ENCODE results near the gene COBL. TPM values are rescaled to one million over a fixed set of nuclear protein-coding genes. Genes with fewer than 3 reads are reported as not detected.

Gene COBL
- total RNA-seq, 1 experiment from 2014 or later, result not detected

DNA sequence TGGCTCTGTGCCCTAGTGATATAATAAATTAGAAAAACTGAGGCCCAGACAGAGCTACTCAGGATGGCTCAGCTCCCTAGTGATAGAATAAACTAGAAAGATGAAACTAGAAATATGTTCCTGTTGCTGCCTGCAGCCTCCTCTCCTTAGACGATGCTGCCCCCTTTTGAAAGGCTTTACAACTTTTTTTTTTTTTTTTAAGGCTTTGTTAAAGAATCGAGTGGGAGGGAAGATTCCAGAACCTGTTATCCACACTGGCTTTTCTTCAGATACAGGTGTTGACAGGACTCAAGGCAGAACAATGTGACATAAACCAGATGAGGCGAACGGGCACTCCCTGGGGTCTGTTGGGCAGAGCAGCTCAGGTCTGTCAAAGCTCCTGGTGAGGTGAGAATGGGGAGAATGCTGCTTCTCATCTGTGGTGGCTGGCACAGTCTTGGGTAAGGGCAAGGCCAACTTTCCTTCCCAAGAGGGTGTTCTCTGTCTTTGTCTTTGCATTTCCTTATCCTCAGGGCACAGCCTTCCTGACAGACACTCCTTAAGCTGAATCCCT lies 175.1 kb downstream of the COBL start:
- no peaks in the 10 kb centered on the region for H3K9me2 ChIP-seq (replicated peaks; ENCODE audit: insufficient read depth, low read length)
- H3K9me3 ChIP-seq (ENCODE audit: low read length), result no peaks in the 10 kb centered on the region
- H4K20me1 ChIP-seq (ENCODE audit: insufficient read depth, low read depth, low read length), result no peaks in the 10 kb centered on the region
- no peak overlapping the region for H3K9ac ChIP-seq (ENCODE audit: low read length)
- no peak overlapping the region for H3K4me3 ChIP-seq (ENCODE audit: low read length)
- H3K4me2 ChIP-seq (ENCODE audit: low read depth, low read length, poor library complexity, severe bottlenecking), result no peak overlapping the region
- no peaks in the 10 kb centered on the region for H3K27me3 ChIP-seq (ENCODE audit: low read length)
- no peaks in the 10 kb centered on the region for H3K36me3 ChIP-seq (ENCODE audit: insufficient read depth, low read length)
- H3K4me1 ChIP-seq (ENCODE audit: low read length), result peaks cover 6% of the 10 kb centered on the region
- peak; percentile 60 for DNase-seq
- H3K27ac ChIP-seq (ENCODE audit: low read length), result no peak overlapping the region
- no peaks in the 10 kb centered on the region for H3K79me2 ChIP-seq (ENCODE audit: low read length)
- no peak overlapping the region for H2AFZ ChIP-seq (ENCODE audit: low read length)

- no peak overlapping the region for H3K4me2 ChIP-seq (ENCODE audit: low read depth, low read length, poor library complexity, severe bottlenecking)
- H3K4me3 ChIP-seq (ENCODE audit: low read length), result no peak overlapping the region
- H3K9me3 ChIP-seq (ENCODE audit: low read length), result no peaks in the 10 kb centered on the region
- no peaks in the 10 kb centered on the region for H3K79me2 ChIP-seq (ENCODE audit: low read length)
- H3K9ac ChIP-seq (ENCODE audit: low read length), result no peak overlapping the region
- H3K9me2 ChIP-seq (replicated peaks; ENCODE audit: insufficient read depth, low read length), result no peaks in the 10 kb centered on the region
- H3K27me3 ChIP-seq (ENCODE audit: low read length), result no peaks in the 10 kb centered on the region
- H3K4me1 ChIP-seq (ENCODE audit: low read length), result peaks cover 6% of the 10 kb centered on the region
- no peak for DNase-seq
- no peak overlapping the region for H2AFZ ChIP-seq (ENCODE audit: low read length)
- H4K20me1 ChIP-seq (ENCODE audit: insufficient read depth, low read depth, low read length), result no peaks in the 10 kb centered on the region
- no peaks in the 10 kb centered on the region for H3K36me3 ChIP-seq (ENCODE audit: insufficient read depth, low read length)
- H3K27ac ChIP-seq (ENCODE audit: low read length), result no peak overlapping the region
These were observed 176.1 kb downstream of the COBL start for GRCh38 chr7:51140199-51141164.

- no peaks in the 10 kb centered on the region for H3K79me2 ChIP-seq (ENCODE audit: low read length)
- no peaks in the 10 kb centered on the region for H3K9me3 ChIP-seq (ENCODE audit: low read length)
- no peak overlapping the region for H3K9ac ChIP-seq (ENCODE audit: low read length)
- H3K4me3 ChIP-seq (ENCODE audit: low read length), result no peak overlapping the region
- no peaks in the 10 kb centered on the region for H3K9me2 ChIP-seq (replicated peaks; ENCODE audit: insufficient read depth, low read length)
- no peaks in the 10 kb centered on the region for H4K20me1 ChIP-seq (ENCODE audit: insufficient read depth, low read depth, low read length)
- peaks cover 6% of the 10 kb centered on the region for H3K4me1 ChIP-seq (ENCODE audit: low read length)
- no peak overlapping the region for H2AFZ ChIP-seq (ENCODE audit: low read length)
- H3K4me2 ChIP-seq (ENCODE audit: low read depth, low read length, poor library complexity, severe bottlenecking), result no peak overlapping the region
- no peaks in the 10 kb centered on the region for H3K36me3 ChIP-seq (ENCODE audit: insufficient read depth, low read length)
- H3K27ac ChIP-seq (ENCODE audit: low read length), result no peak overlapping the region
- no peaks in the 10 kb centered on the region for H3K27me3 ChIP-seq (ENCODE audit: low read length)
- no peak for DNase-seq
These were observed 176.8 kb downstream of the COBL start for GRCh38 chr7:51139796-51140195.

DNA sequence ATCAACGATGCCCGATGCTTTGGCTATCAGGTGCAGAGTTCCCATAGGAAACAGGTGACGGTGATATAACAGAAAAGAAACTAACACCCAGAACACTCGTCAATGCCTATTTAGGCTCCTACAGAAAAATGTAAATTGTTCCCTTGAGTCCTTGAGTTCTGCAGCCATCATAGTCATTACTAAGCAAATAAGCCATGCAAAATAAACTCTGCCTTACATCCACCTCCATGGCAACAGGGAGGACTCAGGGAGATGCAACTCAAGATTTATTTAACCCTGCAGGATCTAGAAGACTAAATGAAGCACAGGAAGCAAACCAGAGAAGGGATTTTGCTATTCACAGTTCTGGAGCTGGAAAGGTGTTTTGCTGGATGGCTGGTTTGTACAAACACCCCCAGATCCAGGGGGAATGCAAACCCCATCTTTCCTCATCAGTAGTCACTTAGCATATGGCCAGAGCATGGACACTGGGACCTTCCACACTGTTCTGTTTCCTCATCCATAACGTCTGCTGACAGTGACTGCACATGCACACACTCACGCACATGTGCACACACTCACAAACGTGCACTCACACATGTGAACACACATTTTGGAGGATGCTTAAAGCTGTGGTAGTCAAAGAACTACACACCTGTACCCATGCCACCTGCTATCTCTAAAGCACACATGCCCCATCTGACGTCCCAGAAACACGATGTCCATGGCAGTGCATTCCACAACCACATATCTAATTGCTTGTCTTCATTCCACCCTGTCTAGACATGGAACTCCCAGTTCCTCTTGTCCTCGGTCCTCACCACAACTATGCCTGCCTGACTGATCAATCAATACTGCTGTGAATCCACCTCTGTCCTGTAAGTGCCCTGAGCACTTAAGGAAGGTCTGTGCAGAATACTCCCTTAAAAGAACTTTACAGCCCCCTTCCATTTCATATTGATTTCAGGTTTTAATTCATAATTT lies 178.2 kb downstream of the COBL start:
- peak; percentile 47 for DNase-seq
- no peaks in the 10 kb centered on the region for H3K36me3 ChIP-seq (ENCODE audit: insufficient read depth, low read length)

GRCh38 chr7:51135576-51135975 lies 181.0 kb downstream of the COBL start:
- no peaks in the 10 kb centered on the region for H4K20me1 ChIP-seq (ENCODE audit: insufficient read depth, low read depth, low read length)
- H3K9me2 ChIP-seq (replicated peaks; ENCODE audit: insufficient read depth, low read length), result no peaks in the 10 kb centered on the region
- H3K27ac ChIP-seq (ENCODE audit: low read length), result no peak overlapping the region
- H3K9me3 ChIP-seq (ENCODE audit: low read length), result no peaks in the 10 kb centered on the region
- peaks cover 6% of the 10 kb centered on the region for H3K4me1 ChIP-seq (ENCODE audit: low read length)
- H3K36me3 ChIP-seq (ENCODE audit: insufficient read depth, low read length), result no peaks in the 10 kb centered on the region
- no peak overlapping the region for H2AFZ ChIP-seq (ENCODE audit: low read length)
- no peaks in the 10 kb centered on the region for H3K27me3 ChIP-seq (ENCODE audit: low read length)
- no peak overlapping the region for H3K4me2 ChIP-seq (ENCODE audit: low read depth, low read length, poor library complexity, severe bottlenecking)
- H3K4me3 ChIP-seq (ENCODE audit: low read length), result no peak overlapping the region
- H3K79me2 ChIP-seq (ENCODE audit: low read length), result no peaks in the 10 kb centered on the region
- no peak overlapping the region for H3K9ac ChIP-seq (ENCODE audit: low read length)
- no peak for DNase-seq

More for the DNA sequence above, 178.2 kb downstream of the COBL start:
- no peaks in the 10 kb centered on the region for H3K27me3 ChIP-seq (ENCODE audit: low read length)
- no peak overlapping the region for H3K4me3 ChIP-seq (ENCODE audit: low read length)
- no peak overlapping the region for H3K27ac ChIP-seq (ENCODE audit: low read length)
- H4K20me1 ChIP-seq (ENCODE audit: insufficient read depth, low read depth, low read length), result no peaks in the 10 kb centered on the region
- peaks cover 6% of the 10 kb centered on the region for H3K4me1 ChIP-seq (ENCODE audit: low read length)
- no peak overlapping the region for H2AFZ ChIP-seq (ENCODE audit: low read length)
- no peak overlapping the region for H3K9ac ChIP-seq (ENCODE audit: low read length)
- no peaks in the 10 kb centered on the region for H3K9me3 ChIP-seq (ENCODE audit: low read length)
- H3K79me2 ChIP-seq (ENCODE audit: low read length), result no peaks in the 10 kb centered on the region
- H3K9me2 ChIP-seq (replicated peaks; ENCODE audit: insufficient read depth, low read length), result no peaks in the 10 kb centered on the region
- H3K4me2 ChIP-seq (ENCODE audit: low read depth, low read length, poor library complexity, severe bottlenecking), result no peak overlapping the region

GRCh38 chr7:51134013-51134441 lies 182.6 kb downstream of the COBL start:
- H3K27me3 ChIP-seq (ENCODE audit: low read length), result no peaks in the 10 kb centered on the region
- no peaks in the 10 kb centered on the region for H3K9me3 ChIP-seq (ENCODE audit: low read length)
- no peaks in the 10 kb centered on the region for H3K79me2 ChIP-seq (ENCODE audit: low read length)
- H3K9me2 ChIP-seq (replicated peaks; ENCODE audit: insufficient read depth, low read length), result no peaks in the 10 kb centered on the region
- no peak overlapping the region for H2AFZ ChIP-seq (ENCODE audit: low read length)
- H3K36me3 ChIP-seq (ENCODE audit: insufficient read depth, low read length), result no peaks in the 10 kb centered on the region
- H3K4me3 ChIP-seq (ENCODE audit: low read length), result no peak overlapping the region
- H3K9ac ChIP-seq (ENCODE audit: low read length), result no peak overlapping the region
- no peak for DNase-seq
- H4K20me1 ChIP-seq (ENCODE audit: insufficient read depth, low read depth, low read length), result no peaks in the 10 kb centered on the region
- no peak overlapping the region for H3K4me2 ChIP-seq (ENCODE audit: low read depth, low read length, poor library complexity, severe bottlenecking)
- H3K27ac ChIP-seq (ENCODE audit: low read length), result no peak overlapping the region
- peaks cover 6% of the 10 kb centered on the region for H3K4me1 ChIP-seq (ENCODE audit: low read length)

DNA sequence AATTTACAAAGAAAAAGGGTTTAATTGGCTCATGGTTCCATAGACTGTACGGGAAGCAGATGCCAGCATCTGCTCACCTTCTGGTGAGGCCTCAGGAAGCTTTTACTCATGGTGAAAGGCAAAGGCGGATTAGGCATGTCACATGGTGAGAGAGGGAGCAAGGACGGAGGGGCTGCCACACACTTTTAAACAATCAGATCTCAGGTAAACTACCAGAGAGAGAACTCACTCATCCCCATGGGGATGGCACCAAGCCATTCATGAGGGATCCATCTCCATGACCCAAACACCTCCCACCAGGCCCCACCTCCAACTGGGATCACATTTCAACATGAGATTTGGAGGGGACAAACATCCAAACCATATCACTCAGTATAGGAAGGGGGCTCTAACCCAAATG lies 183.9 kb downstream of the COBL start:
- DNase-seq, result no peak
- H3K4me3 ChIP-seq (ENCODE audit: low read length), result no peak overlapping the region

More for the DNA sequence above, 183.9 kb downstream of the COBL start:
- H3K9ac ChIP-seq (ENCODE audit: low read length), result no peak overlapping the region
- no peaks in the 10 kb centered on the region for H3K9me3 ChIP-seq (ENCODE audit: low read length)
- no peak overlapping the region for H2AFZ ChIP-seq (ENCODE audit: low read length)
- no peaks in the 10 kb centered on the region for H3K79me2 ChIP-seq (ENCODE audit: low read length)
- no peaks in the 10 kb centered on the region for H3K4me1 ChIP-seq (ENCODE audit: low read length)
- no peak overlapping the region for H3K27ac ChIP-seq (ENCODE audit: low read length)
- H3K4me2 ChIP-seq (ENCODE audit: low read depth, low read length, poor library complexity, severe bottlenecking), result no peak overlapping the region
- H3K27me3 ChIP-seq (ENCODE audit: low read length), result no peaks in the 10 kb centered on the region
- H3K36me3 ChIP-seq (ENCODE audit: insufficient read depth, low read length), result no peaks in the 10 kb centered on the region
- H4K20me1 ChIP-seq (ENCODE audit: insufficient read depth, low read depth, low read length), result no peaks in the 10 kb centered on the region
- no peaks in the 10 kb centered on the region for H3K9me2 ChIP-seq (replicated peaks; ENCODE audit: insufficient read depth, low read length)

Measured in Karpas-422 (cell line).